B cell (primary cell): ENCODE measurements around the gene TBK1. TPM values are rescaled to one million over a fixed set of nuclear protein-coding genes. Genes with fewer than 3 reads are reported as not detected.

Experiments used
- ATAC-seq: fragments of 200-7000 bp; cut with Tn5 transposase; one replicate; pipeline ENCODE4 v1.10.0; 2021; ENCODE audit warnings: low read depth, mild to moderate bottlenecking, moderate number of reproducible peaks, moderate library complexity
- CTCF ChIA-PET: fragments of 350-600 bp; sonication (Branson Sonifier 250); formaldehyde crosslinking; loops from one replicate; lab custom pipeline; 2021; ENCODE audit warnings: antibody characterized with exemption, inconsistent platforms; lab: Charles Lee
- POLR2A ChIA-PET: fragments of 350-600 bp; sonication (Branson Sonifier 250); formaldehyde crosslinking; loops from one replicate; lab custom pipeline; 2021; ENCODE audit warnings: antibody characterized with exemption; lab: Charles Lee
- DNase-seq: peaks from one replicate; pipeline ENCODE4 v3.0.0; 2013
- H2AFZ ChIP-seq: 2 replicates; pipeline ENCODE4 v1.6.1; 2012; ENCODE audit warnings: mild to moderate bottlenecking, low read depth, low read length; ENCODE audit not compliant: insufficient read depth, poor library complexity, severe bottlenecking
- H3K27ac ChIP-seq, 2 donors: 1 replicate in 1 of 2; 2 replicates in 1 of 2; pipeline ENCODE4 v1.5.1; 2012 to 2013; ENCODE audit warnings: low read length in 2 of 2, mild to moderate bottlenecking in 2 of 2, moderate library complexity in 1 of 2
- H3K27me3 ChIP-seq, 4 experiments: fragments of 200-600 bp in 1 of 4; sonication (generic) in 1 of 4; replicated peaks in 1 of 4; 1 replicate in 2 of 4; 2 replicates in 2 of 4; pipeline versions ENCODE4 v1.6.1 to v1.7.0; 2013 to 2016; ENCODE audit warnings: low read length in 3 of 4, mild to moderate bottlenecking in 2 of 4, mixed read lengths in 1 of 4, moderate library complexity in 1 of 4; ENCODE audit not compliant: insufficient read depth in 4 of 4, control insufficient read depth in 3 of 4; ENCODE audit errors: control extremely low read depth in 1 of 4
- H3K36me3 ChIP-seq, 2 experiments: replicated peaks in 1 of 2; 1 replicate in 1 of 2; 2 replicates in 1 of 2; pipeline versions ENCODE4 v1.6.1 to v1.7.1; 2013; ENCODE audit warnings: low read length in 1 of 2; ENCODE audit not compliant: insufficient read depth in 2 of 2, control insufficient read depth in 1 of 2; ENCODE audit errors: control extremely low read depth in 1 of 2, extremely low read depth in 1 of 2
- H3K4me1 ChIP-seq, 2 donors: fragments of 200-600 bp in 1 of 2; sonication (generic) in 1 of 2; 1 replicate in 1 of 2; 2 replicates in 1 of 2; pipeline versions ENCODE4 v1.5.1 to v1.6.1; 2013 to 2017; ENCODE audit warnings: low read length in 2 of 2; ENCODE audit not compliant: control insufficient read depth in 2 of 2, insufficient read depth in 2 of 2
- H3K4me2 ChIP-seq: replicated peaks from 2 replicates; pipeline ENCODE3; 2012; ENCODE audit warnings: mild to moderate bottlenecking, low read depth, low read length; ENCODE audit not compliant: poor library complexity, severe bottlenecking
- H3K4me3 ChIP-seq, 5 experiments: fragments of 200-600 bp in 1 of 5; sonication (generic) in 1 of 5; 1 replicate in 3 of 5; 2 replicates in 2 of 5; pipeline versions ENCODE4 v1.5.1 to v1.7.0; 2011 to 2016; ENCODE audit warnings: low read length in 4 of 5, mild to moderate bottlenecking in 4 of 5, low read depth in 2 of 5, control low read depth in 1 of 5, moderate library complexity in 1 of 5; ENCODE audit not compliant: insufficient read depth in 1 of 5; ENCODE audit errors: control extremely low read depth in 1 of 5, extremely low read depth in 1 of 5
- H3K79me2 ChIP-seq: fragments of 200-600 bp; sonication (generic); one replicate; pipeline ENCODE4 v1.6.0; 2016; ENCODE audit warnings: low read length; ENCODE audit not compliant: control insufficient read depth, insufficient read depth
- H3K9ac ChIP-seq: fragments of 200-600 bp; sonication (generic); 2 replicates; pipeline ENCODE4 v1.6.1; 2017; ENCODE audit warnings: mild to moderate bottlenecking, low read length, moderate library complexity
- H3K9me3 ChIP-seq, 3 donors: one replicate each; pipeline versions ENCODE4 v1.6.1 to v1.7.1; 2013; ENCODE audit warnings: low read length in 2 of 3; ENCODE audit not compliant: control insufficient read depth in 2 of 3, insufficient read depth in 1 of 3; ENCODE audit errors: control extremely low read depth in 1 of 3
- H4K20me1 ChIP-seq: 2 replicates; pipeline ENCODE4 v1.6.0; 2012; ENCODE audit warnings: mild to moderate bottlenecking, low read length; ENCODE audit not compliant: insufficient read depth, control insufficient read depth, poor library complexity, severe bottlenecking
- H3K27ac Mint-ChIP-seq: one replicate; pipeline ENCODE4 v1.8.0; 2021; ENCODE audit warnings: mixed read lengths
- H3K27me3 Mint-ChIP-seq: one replicate; pipeline ENCODE4 v1.8.0; 2021; ENCODE audit warnings: mixed read lengths
- H3K4me1 Mint-ChIP-seq: one replicate; pipeline ENCODE4 v1.8.0; 2021; ENCODE audit warnings: mixed read lengths
- H3K4me3 Mint-ChIP-seq: one replicate; pipeline ENCODE4 v1.8.0; 2021; ENCODE audit warnings: mixed read lengths
- H3K9me3 Mint-ChIP-seq: one replicate; pipeline ENCODE4 v1.8.0; 2022; ENCODE audit warnings: mixed read lengths; ENCODE audit not compliant: insufficient read depth
- CTCF ChIP-seq: fragments of 200-600 bp; IDR thresholded peaks from one replicate; pipeline ENCODE4 v1.8.0; 2022; ENCODE audit warnings: antibody characterized with exemption, mild to moderate bottlenecking
- EZH2 ChIP-seq: IDR thresholded peaks from 2 replicates; pipeline ENCODE4 v1.6.1; 2012; ENCODE audit warnings: borderline replicate concordance, low read depth, mild to moderate bottlenecking, moderate library complexity, low read length; ENCODE audit not compliant: insufficient read depth, poor library complexity, severe bottlenecking
- WGBS: methylation state at CpG from one replicate; pipeline ENCODE4 v1.1.5; 2013; ENCODE audit warnings: missing lambda C conversion rate; ENCODE audit not compliant: insufficient coverage; 5-methylcytosine and 5-hydroxymethylcytosine counted together
- intact Hi-C: fragments of 100-400 bp; cut with micrococcal nuclease; formaldehyde crosslinking; loops from one replicate; pipeline ENCODE4 v1.10.0; 2022
- polyA plus RNA-seq: library from polyadenylated mRNA; depleted of rRNA; stranded (reverse); fragments of >200 nt; gene quantifications from 2 replicates; pipeline ENCODE4 v1.2.3, GENCODE V29; 2012
- total RNA-seq, 2 donors: library from RNA; stranded (reverse); fragments of 120-200 nt in 1 of 2; gene quantifications; 1 replicate in 1 of 2; 2 replicates in 1 of 2; pipeline versions ENCODE4 v1.2.3 to v1.2.4, GENCODE V29; 2013 to 2022

TBK1 gene
- total and polyA plus RNA-seq, 2 donors (not counting 1 experiment from before 2014, with no cell fraction given): 10.4 to 46.9 TPM

GRCh38 chr12:64404470-64405256, 47.3 kb upstream of the TBK1 start:
- no peak for TF ChIP-seq EZH2
- TF ChIP-seq CTCF: no peak
- no peak for DNase-seq
- ChIA-PET CTCF (no interaction called here), POLR2A (no interaction called here)
- under 1% methylated on average over 66 of the region's 78 CpGs for WGBS
- H3K9ac ChIP-seq: peak overlapping the region; percentile 91
- H3K36me3 ChIP-seq: no peaks in the 10 kb centered on the region
- Mint-ChIP-seq H3K4me1 (peaks cover 15% of the 10 kb centered on the region), H3K4me3 (peak overlapping the region; percentile 95), H3K27ac (peak overlapping the region; percentile 97), H3K9me3 (no peaks in the 10 kb centered on the region), H3K27me3 (no peaks in the 10 kb centered on the region)
- H3K27ac ChIP-seq: peak overlapping the region; percentile 71 to 80
- peaks cover 26% of the 10 kb centered on the region for H3K79me2 ChIP-seq
- peak overlapping the region; percentile 91 for H3K4me2 ChIP-seq
- no peaks in the 10 kb centered on the region for H3K27me3 ChIP-seq
- H3K4me3 ChIP-seq: peak overlapping the region; percentile 46 to 97 (median 91)
- H3K9me3 ChIP-seq: no peaks in the 10 kb centered on the region
- no peaks in the 10 kb centered on the region for H4K20me1 ChIP-seq
- peak; percentile 14 for ATAC-seq
- H2AFZ ChIP-seq: peak overlapping the region; percentile 95
- intact Hi-C loops: loop anchor here (1.0 to 10.0 kb wide), 8 partner anchors 48 to 1900 kb away; partner anchors contain the start of genes GNS, HELB, KICS2 and LLPH
- H3K4me1 ChIP-seq: peaks cover 5 to 12% of the 10 kb centered on the region in 2 donors
